HG03095 (cell line): Measurements from ENCODE around the gene DHRS7.
"Not testable (repeated sequence)": the region's sequence is repeated elsewhere in the genome, so short reads cannot be mapped to it uniquely, and the experiment has no call there.

Source experiments
- ATAC-seq: cut with Tn5 transposase; IDR thresholded peaks from one replicate; pipeline ENCODE4 v1.9.1; 2021; ENCODE audit warnings: moderate library complexity; ENCODE audit not compliant: unreplicated experiment

Gene DHRS7

DNA sequence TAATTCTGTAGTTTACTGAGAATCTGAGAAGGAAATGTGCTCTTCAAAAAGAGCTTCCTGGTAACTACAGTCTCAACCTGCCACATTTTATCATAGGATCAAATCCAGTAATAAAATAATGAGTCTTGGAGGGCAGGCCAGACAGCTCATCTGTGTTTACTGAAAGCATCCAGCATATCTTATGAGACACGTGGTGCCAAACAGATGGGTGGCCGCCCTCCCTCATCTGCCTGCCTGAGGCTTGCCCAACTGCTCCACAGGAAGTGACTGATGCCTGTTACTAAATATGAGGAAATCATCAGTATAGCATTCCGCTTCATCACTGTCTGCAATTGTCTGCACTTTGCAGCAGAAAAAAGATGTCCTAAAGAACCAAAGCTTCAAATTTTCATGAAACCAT lies 13.5 kb downstream of the DHRS7 start:
- ATAC-seq, result no peak

DNA sequence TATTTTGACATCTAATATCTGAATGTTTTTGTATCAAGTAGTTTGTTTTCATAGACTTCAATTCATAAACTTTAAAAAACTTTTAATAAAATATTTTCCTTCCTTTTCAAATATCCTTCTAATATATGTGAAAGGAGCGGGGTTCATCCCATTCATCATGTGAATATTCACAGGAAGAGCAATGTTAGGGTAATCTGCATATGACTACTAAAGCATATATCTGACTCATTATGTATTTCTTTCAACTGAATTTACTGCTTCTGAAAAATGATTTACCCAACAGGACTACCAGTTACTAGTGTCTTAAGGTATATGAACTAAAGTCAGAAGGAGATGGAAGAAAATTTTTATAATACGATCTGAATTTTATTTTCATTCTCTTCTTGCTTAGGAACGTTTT lies 30.5 kb downstream of the DHRS7 start:
- no peak for ATAC-seq

DNA sequence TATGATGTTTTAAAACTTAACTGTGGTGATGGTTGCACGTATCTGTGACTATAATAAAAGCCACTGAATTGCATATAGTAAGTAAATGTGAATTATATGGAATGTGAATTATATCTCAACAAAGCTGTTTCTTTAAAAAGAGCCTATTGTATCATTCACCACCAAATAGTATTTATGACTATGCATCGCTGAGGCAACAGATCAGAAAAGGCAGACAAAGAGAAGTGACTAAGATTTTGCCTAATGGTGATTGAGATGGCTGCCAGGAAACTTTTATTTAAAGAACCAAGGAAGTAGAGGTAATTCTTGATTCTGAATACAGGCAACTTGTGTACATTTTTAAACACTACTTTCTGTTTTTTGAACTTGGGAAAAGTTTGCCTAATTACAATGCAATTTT lies 31.7 kb downstream of the DHRS7 start:
- no peak for ATAC-seq

DNA sequence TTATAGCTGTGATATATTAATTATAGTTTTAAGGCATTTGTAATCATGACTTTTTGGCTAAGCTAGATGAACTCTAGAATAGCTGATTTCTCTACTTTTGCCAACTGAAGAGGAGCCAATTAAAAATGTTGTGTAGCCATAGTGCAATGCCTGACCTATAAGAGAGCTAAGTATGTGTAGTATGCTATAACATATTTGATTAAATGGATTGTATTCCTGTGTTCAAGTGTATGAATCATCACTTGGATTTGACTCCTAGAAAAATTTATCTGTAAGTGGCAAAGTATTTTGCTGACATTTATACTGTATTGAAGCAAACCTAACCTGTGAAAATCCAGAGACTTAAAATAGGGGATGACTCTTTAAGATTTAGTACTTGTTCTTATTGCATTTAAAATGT lies 39.3 kb downstream of the DHRS7 start:
- ATAC-seq, result no peak

DNA sequence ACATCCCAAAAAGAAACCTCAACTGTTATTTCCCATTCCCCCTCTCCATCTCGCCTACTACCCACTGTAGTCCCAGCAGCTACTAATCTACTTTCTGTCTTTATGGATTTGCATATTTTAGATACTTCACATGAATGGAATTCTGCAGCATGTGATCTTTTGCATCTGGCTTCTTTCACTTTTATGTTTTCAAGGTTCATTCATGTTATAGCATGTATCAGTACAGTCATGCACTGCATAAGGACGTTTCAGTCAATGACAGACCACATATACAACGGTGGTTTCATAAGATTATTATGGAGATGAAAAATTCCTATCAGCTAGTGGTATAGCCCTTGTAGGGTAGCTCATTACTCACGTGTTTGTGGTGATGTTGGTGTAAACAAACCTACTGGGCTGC lies 49.0 kb downstream of the DHRS7 start:
- ATAC-seq, result no peak

DNA sequence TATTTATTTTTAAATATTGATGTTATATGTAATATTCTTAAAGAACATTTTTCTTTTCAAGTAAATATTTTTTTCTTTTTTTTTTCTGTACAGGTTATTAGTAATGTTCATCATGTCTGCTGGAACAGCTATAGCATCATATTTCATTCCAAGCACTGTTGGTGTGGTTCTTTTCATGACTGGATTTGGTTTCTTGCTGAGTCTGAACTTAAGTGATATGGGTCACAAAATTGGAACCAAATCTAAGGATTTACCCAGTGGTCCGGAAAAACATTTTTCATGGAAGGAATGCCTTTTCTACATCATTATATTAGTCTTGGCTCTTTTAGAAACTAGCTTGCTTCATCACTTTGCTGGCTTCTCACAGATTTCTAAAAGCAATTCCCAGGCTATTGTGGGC lies 50.3 kb downstream of the DHRS7 start:
- ATAC-seq, result no peak

DNA sequence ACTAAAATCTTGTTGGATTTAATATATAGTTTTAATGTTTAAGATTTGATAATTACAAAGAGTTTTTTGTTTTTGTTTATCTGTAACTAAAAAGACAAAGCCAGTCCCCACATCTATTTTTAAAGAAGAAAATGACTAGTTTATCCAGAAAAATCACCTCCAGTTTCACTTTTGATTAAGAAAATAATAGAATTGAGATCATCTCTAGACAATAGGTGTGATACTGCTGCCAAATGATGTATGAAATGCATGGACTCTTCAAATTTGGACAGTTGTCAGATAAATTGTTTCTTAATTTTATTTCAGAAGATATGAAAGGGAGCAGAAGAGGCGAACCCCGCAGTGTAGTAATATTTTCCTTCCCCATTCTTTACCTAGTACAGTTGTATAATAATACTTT lies 53.5 kb downstream of the DHRS7 start:
- ATAC-seq, result no peak

DNA sequence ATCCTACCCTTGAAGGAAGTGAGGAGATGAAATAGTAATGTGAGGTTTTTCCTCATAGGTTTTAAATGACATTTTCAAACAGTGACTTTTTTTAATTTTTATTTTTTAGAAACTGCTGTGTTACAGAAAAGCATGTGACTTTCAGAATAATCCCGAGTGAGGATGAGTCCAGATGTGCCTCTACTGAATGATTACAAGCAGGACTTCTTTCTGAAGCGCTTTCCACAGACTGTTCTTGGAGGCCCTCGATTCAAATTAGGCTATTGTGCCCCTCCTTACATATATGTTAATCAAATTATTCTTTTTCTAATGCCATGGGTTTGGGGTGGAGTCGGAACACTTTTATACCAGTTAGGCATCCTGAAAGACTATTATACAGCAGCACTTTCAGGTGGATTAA lies 57.7 kb downstream of the DHRS7 start:
- ATAC-seq, result no peak

DNA sequence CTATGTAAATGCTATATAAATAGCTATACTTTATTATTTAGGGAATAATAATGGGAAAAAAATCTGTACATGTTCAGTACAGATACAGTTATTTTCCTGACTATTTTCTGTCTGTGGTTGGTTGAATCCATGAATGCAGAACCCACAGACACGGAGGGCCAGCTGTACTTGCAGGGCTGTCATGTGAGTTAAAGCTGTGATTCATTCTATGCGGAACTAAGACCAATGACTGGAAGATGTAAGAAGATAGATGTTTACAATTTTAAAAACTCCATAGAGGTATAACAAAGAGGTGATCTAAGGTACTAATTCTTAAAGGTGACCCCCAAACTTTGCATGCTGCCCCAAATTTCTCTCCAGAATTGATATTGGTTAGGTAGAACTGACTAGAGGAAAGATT lies 58.9 kb downstream of the DHRS7 start:
- no peak for ATAC-seq

DNA sequence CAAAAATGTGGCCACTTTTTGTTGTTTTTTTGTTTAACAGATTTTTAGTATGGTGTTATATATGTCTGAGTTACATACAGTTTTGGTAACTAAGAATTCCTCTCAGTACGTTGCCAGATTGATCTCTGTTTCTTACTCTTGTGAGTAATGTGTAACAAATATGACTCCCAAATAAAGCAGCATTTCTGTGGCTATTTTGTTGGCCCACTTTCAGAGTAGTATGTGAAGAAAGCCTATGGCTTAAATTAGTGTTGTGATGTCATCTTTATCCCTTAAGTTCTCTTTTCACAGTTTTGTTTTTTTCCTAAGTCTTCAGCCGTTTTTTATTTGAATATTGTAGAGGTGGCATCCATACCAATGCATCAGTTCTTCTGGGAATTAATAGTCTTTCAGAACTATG lies 62.8 kb downstream of the DHRS7 start:
- no peak for ATAC-seq

DNA sequence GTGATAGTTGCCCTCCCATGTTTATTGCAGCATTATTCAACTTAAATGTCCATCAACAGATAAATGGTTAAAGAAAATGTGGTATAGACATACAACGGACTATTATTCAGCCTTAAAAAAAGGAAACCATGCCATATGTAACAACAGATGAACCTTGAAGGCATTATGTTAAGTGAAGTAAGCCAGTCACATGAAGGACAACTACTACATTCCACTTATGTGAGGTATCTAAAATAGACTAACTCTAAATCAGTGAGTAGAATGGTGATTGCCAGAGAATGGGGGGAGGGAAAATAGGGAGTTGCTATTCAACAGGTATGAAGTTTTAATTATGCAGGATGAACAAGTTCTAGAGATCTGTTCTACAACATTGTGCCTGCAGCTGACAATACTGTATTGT lies 63.4 kb downstream of the DHRS7 start:
- no peak for ATAC-seq

DNA sequence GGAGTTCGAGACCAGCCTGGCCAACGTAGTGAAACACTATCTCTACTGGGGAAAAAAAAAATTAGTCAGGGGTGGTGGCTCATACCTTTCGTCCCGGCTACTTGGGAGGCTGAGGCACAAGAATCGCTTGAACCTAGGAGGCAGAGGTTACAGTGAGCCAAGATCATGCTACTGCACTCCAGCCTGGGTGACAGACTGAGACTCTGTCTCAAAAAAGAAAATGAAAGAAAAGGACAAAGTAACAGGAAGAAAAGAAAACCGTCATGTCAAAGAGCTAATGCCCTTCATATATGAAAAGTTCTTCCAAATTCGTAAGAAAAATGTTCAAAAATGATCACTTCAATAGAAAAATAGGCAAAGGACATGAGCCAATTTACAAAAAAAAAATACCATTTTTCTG lies 65.3 kb downstream of the DHRS7 start:
- ATAC-seq, result not testable (repeated sequence)

DNA sequence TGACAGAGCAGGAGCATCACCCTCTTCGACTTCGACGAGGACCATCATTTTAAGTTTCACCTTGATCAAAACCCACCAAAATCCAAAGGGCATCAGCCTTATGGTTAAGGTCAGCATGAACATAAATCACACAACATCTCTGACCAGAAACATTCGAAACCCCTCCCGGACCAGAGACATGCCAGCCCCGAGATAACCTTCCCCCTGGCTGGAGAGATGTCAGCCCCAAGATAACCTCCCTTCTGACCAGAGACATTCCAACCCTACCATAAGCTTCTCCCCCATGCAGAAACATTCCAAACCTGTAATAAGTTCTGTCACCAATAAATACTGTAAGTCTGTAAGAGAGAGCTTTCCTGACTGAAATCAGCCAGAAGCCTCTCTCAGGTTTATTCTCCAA lies 67.2 kb downstream of the DHRS7 start:
- ATAC-seq, result no peak

DNA sequence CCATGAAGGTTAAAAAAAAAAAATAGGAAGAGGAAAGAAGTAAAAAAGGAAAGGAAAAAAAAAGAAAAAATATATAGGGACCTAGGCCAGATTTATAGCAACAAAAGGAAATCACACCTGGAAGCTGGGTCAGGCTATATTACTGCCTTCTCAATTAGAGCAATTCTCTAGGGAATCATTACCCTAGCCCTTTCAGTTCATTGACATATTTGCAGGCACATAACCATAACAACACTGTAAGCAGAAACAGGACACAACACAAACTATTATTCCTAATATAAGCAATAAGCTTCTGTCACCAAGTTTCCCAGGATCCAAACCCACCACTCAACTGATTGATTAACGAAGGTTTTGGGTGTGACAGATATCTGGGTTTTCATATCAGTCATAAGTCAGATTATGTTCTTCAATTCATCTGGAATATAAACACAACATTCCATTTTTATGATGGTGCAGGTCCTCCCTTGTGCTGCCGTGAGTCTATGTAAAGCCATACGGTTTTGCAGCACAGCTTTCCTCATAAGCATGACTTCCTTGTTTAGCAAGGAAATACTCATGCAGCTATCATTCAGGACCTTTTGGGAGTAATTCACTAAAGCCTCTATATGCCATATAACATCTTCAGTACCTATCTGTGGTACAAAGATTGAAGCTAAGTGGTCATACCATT lies 69.3 kb downstream of the DHRS7 start:
- no peak for ATAC-seq

DNA sequence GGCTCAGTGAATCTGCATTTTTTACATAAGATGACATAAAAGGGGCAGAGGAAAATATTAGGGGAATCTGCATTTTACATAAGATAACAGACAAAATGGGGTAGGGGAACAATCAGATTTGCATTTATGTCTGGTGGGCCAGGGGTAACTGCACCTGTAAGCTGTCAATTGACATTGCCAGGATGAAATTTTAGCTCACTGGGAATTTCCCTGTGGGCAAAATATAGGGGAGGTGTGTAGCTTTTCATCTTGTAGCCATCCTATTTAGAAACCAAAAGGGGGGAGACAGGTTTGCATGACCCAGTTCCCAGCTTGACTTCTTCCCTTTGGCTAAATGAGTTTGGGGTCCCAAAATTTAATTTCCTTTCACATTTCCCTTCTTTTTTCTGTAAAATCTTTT lies 70.0 kb downstream of the DHRS7 start:
- ATAC-seq, result no peak

DNA sequence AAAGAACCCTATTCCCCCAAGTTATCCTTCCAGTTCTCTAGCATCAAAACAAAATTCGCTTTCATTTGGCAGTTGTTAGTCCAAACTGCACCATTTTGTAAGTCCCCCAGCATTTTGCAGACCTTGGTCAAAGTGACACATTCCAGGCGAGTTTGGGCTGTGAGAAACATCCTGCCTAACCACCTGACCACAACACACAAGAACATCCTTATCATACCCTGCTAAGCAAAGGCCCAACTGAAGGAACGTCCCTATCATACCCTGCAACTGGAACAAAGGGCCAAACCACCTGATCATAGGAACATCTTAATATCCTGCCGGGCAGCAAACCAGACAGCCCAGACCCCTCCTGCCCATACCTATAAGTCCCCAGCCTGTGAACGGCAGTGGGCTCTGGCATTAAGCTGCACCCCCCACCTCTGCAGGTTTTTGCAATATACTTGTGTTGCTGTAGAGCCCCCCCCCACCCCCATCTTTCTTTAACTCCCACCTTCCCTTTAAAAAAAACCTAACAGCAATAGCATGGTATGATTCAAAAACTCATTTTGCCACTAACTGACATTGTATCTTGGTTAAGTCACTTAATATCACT lies 70.8 kb downstream of the DHRS7 start:
- ATAC-seq, result no peak
